C4-2B (cell line): ENCODE data around the gene FOXP1.

Source experiments
- H3K27ac ChIP-seq: fragments of 450-650 bp; 2 replicates; pipeline ENCODE4 v1.5.1; 2017
- CTCF ChIP-seq: fragments of 450-650 bp; conservative IDR thresholded peaks from 2 replicates; pipeline ENCODE4 v1.5.1; 2017; ENCODE audit warnings: mild to moderate bottlenecking
- ZFX ChIP-seq: fragments of 450-650 bp; IDR thresholded peaks from 2 replicates; pipeline ENCODE4 v1.6.1; 2017

The FOXP1 gene

GRCh38 chr3:71601811-71602210, 18.3 kb upstream of the FOXP1 start:
- no peak for TF ChIP-seq ZFX
- TF ChIP-seq CTCF, result no peak
- H3K27ac ChIP-seq, result no peak overlapping the region

- TF ChIP-seq ZFX (no peak), CTCF (no peak)
- H3K27ac ChIP-seq, result no peak overlapping the region
These were observed 17.2 kb upstream of the FOXP1 start for GRCh38 chr3:71600646-71601288.

GRCh38 chr3:71599416-71599815, 15.9 kb upstream of the FOXP1 start:
- TF ChIP-seq ZFX (no peak), CTCF (no peak)
- H3K27ac ChIP-seq, result no peak overlapping the region

GRCh38 chr3:71598292-71598691, 14.8 kb upstream of the FOXP1 start:
- TF ChIP-seq ZFX, result no peak
- no peak for TF ChIP-seq CTCF
- H3K27ac ChIP-seq, result no peak overlapping the region

GRCh38 chr3:71597286-71597685, 13.8 kb upstream of the FOXP1 start:
- no peak for TF ChIP-seq ZFX
- no peak for TF ChIP-seq CTCF
- H3K27ac ChIP-seq, result no peak overlapping the region

- TF ChIP-seq ZFX (no peak), CTCF (no peak)
- H3K27ac ChIP-seq, result no peak overlapping the region
These were observed 9.6 kb upstream of the FOXP1 start for GRCh38 chr3:71593106-71593505.

- no peak overlapping the region for H3K27ac ChIP-seq
- TF ChIP-seq CTCF, result no peak
- TF ChIP-seq ZFX, result no peak
These were observed 7.6 kb upstream of the FOXP1 start for GRCh38 chr3:71591101-71591500.
